ENCODE results near the gene RAMP3. TPM values are rescaled to one million over a fixed set of nuclear protein-coding genes. Genes with fewer than 3 reads are reported as not detected.
"Not testable (repeated sequence)": the region's sequence is repeated elsewhere in the genome, so short reads cannot be mapped to it uniquely, and the experiment has no call there.

The RAMP3 gene
- total and polyA plus RNA-seq, 5 donors from 2014 or later, result not detected

DNA sequence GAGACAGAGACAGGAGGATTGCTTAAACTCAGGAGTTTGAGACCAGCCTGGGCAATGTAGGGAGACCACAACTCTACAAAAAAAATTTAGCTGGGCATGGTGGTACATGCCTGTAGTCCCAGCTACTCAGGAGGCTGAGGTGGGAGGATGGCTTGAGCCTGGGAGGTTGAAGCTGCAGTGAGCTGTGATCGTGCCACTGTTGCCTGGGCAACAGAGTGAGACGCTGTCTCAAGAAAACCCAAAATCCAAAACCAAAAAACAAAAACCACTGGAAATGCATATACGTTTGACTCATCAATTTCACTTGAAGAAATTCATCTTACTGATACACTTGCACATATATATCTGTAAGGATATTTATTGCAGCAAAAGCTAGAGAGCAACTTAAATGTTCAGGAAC lies 52.3 kb downstream of the RAMP3 start:
- not testable (repeated sequence) for DNase-seq; H3K36me3 ChIP-seq (ENCODE audit: control insufficient read depth, insufficient read depth, low read length); H3K4me1 ChIP-seq (ENCODE audit: control insufficient read depth, insufficient read depth, low read length, poor library complexity, severe bottlenecking); H3K27ac Mint-ChIP-seq; H3K4me3 Mint-ChIP-seq; H3K9me3 ChIP-seq (ENCODE audit: control insufficient read depth in 2 of 2, low read length in 2 of 2); H3K36me3 Mint-ChIP-seq; H3K4me1 Mint-ChIP-seq; H3K4me3 ChIP-seq (ENCODE audit: low read depth, low read length); H3K27ac ChIP-seq (ENCODE audit: insufficient read depth, low read length, poor library complexity, severe bottlenecking); ATAC-seq (ENCODE audit: low read depth in 2 of 2); H3K9me3 Mint-ChIP-seq
- peaks cover 13% of the 10 kb centered on the region for H3K27me3 ChIP-seq (ENCODE audit: control insufficient read depth, insufficient read depth, low read length)
- H3K27me3 Mint-ChIP-seq, result peaks cover 39% of the 10 kb centered on the region

DNA sequence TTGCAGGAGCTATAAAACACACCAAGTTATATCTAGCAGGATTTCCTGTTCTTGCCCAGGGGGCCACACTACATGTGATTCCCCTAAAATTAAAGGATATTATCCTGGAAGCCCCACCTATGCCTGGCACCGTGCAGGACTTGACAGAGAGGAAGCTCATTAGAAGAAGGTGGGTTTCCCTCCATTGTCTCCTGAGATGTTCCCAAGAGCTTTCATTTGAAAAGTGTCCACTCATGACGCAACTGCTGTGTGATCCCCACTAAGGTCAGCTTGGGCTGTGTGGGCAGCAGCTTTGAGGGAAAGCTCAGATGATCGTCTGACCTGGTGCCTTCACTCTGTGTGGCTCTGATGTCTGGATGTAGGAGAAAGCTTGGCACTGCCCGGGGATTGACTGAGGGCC lies 53.5 kb downstream of the RAMP3 start:
- H3K4me3 Mint-ChIP-seq, result no peak overlapping the region
- H3K27me3 Mint-ChIP-seq, result peaks cover 44% of the 10 kb centered on the region
- H3K4me1 Mint-ChIP-seq, result no peaks in the 10 kb centered on the region
- H3K36me3 ChIP-seq (ENCODE audit: control insufficient read depth, insufficient read depth, low read length), result no peaks in the 10 kb centered on the region
- peaks cover 14% of the 10 kb centered on the region for H3K27me3 ChIP-seq (ENCODE audit: control insufficient read depth, insufficient read depth, low read length)
- H3K4me3 ChIP-seq (ENCODE audit: low read depth, low read length), result no peak overlapping the region
- ATAC-seq (ENCODE audit: low read depth in 2 of 2) (no peak), DNase-seq (no peak)
- H3K27ac Mint-ChIP-seq, result no peak overlapping the region
- H3K4me1 ChIP-seq (ENCODE audit: control insufficient read depth, insufficient read depth, low read length, poor library complexity, severe bottlenecking), result no peaks in the 10 kb centered on the region
- peaks cover 0 to 3% (median 0%) of the 10 kb centered on the region in 7 donors for H3K9me3 Mint-ChIP-seq
- no peaks in the 10 kb centered on the region for H3K9me3 ChIP-seq (ENCODE audit: control insufficient read depth in 2 of 2, low read length in 2 of 2)
- H3K36me3 Mint-ChIP-seq, result no peaks in the 10 kb centered on the region
- no peak overlapping the region for H3K27ac ChIP-seq (ENCODE audit: insufficient read depth, low read length, poor library complexity, severe bottlenecking)

DNA sequence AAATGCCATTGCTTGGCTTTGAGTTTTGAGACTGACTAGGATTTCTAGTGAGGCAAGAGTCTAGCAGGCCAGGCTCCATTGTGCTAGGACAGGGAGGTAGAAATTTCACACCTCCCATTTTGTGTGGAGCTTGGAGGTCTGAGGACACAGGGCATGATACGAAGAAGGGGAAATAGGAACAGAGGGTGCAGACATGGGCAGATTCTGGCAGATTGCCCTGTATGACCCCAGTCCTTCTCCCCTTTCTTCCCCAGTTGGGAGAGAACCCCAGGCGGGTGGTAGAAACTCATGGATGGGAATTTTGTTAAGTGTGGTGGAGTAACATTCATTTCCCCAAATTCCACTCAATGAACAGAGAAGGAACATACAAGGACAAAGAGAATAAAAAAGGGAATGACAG lies 54.4 kb downstream of the RAMP3 start:
- Mint-ChIP-seq H3K27ac (no peak overlapping the region), H3K9me3 (peaks cover 0 to 3% (median 0%) of the 10 kb centered on the region in 7 donors), H3K36me3 (no peaks in the 10 kb centered on the region), H3K4me1 (no peaks in the 10 kb centered on the region), H3K27me3 (peaks cover 44% of the 10 kb centered on the region), H3K4me3 (no peak overlapping the region)
- H3K4me3 ChIP-seq (ENCODE audit: low read depth, low read length), result no peak overlapping the region
- no peaks in the 10 kb centered on the region for H3K36me3 ChIP-seq (ENCODE audit: control insufficient read depth, insufficient read depth, low read length)
- H3K4me1 ChIP-seq (ENCODE audit: control insufficient read depth, insufficient read depth, low read length, poor library complexity, severe bottlenecking), result no peaks in the 10 kb centered on the region
- H3K27me3 ChIP-seq (ENCODE audit: control insufficient read depth, insufficient read depth, low read length), result peaks cover 14% of the 10 kb centered on the region
- no peak for DNase-seq
- H3K27ac ChIP-seq (ENCODE audit: insufficient read depth, low read length, poor library complexity, severe bottlenecking), result no peak overlapping the region
- H3K9me3 ChIP-seq (ENCODE audit: control insufficient read depth in 2 of 2, low read length in 2 of 2), result no peaks in the 10 kb centered on the region
- no peak for ATAC-seq (ENCODE audit: low read depth in 2 of 2)

DNA sequence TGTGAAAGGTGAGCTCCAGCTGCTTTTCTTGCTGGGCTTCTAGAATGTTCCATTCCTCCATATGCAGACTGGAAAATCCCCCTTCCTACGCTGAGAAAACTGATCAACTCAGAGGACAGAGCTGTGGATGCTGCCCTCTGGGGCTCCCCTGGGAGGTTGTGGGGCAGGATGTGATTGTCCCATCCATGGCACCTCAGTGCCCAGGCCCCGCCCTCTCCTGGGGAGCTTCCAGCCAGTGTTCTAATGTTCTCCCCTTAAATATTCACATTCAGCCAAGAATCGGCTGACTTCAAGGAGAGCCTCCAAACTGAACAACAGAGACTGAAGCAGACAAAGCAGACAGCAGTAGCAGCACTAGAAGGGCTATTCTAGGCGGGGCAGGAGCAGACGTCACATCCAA lies 55.0 kb downstream of the RAMP3 start:
- no peak for ATAC-seq (ENCODE audit: low read depth in 2 of 2)
- H3K27me3 Mint-ChIP-seq, result peaks cover 49% of the 10 kb centered on the region
- peaks cover 14% of the 10 kb centered on the region for H3K27me3 ChIP-seq (ENCODE audit: control insufficient read depth, insufficient read depth, low read length)

DNA sequence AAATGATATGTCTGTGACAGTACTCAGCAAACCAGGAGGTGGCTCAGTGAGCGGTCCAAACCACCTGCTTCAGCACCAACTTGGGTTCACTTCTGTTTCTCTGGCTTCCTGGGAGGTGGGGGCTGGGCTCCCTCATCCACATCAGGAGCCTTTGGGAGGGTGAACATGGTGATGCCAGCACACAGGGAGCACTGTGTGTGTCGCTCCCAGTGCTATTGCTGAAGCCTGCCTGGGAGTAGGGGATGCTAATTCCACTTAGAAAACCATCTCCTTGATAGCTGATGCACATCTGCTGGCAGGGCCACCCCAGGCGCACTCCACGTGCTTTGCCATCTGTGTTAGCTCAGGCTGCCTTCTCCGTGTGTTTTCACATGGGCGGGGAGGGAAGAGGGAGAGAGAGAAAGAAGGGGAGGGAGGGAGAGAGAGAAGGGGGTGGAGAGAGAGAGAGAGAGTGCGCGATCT lies 58.0 kb downstream of the RAMP3 start:
- no peaks in the 10 kb centered on the region for H3K4me1 Mint-ChIP-seq
- ATAC-seq (ENCODE audit: low read depth in 2 of 2) (no peak), DNase-seq (no peak)
- no peaks in the 10 kb centered on the region for H3K9me3 ChIP-seq (ENCODE audit: control insufficient read depth in 2 of 2, low read length in 2 of 2)
- no peaks in the 10 kb centered on the region for H3K36me3 ChIP-seq (ENCODE audit: control insufficient read depth, insufficient read depth, low read length)
- no peak overlapping the region for H3K4me3 Mint-ChIP-seq
- H3K4me3 ChIP-seq (ENCODE audit: low read depth, low read length), result no peak overlapping the region
- peaks cover 0 to 3% (median 0%) of the 10 kb centered on the region in 7 donors for H3K9me3 Mint-ChIP-seq
- H3K4me1 ChIP-seq (ENCODE audit: control insufficient read depth, insufficient read depth, low read length, poor library complexity, severe bottlenecking), result no peaks in the 10 kb centered on the region
- peaks cover 39% of the 10 kb centered on the region for H3K27me3 Mint-ChIP-seq
- no peak overlapping the region for H3K27ac Mint-ChIP-seq
- no peak overlapping the region for H3K27ac ChIP-seq (ENCODE audit: insufficient read depth, low read length, poor library complexity, severe bottlenecking)
- no peaks in the 10 kb centered on the region for H3K36me3 Mint-ChIP-seq
- H3K27me3 ChIP-seq (ENCODE audit: control insufficient read depth, insufficient read depth, low read length), result peaks cover 11% of the 10 kb centered on the region

More for the DNA sequence above, 55.0 kb downstream of the RAMP3 start:
- H3K4me1 ChIP-seq (ENCODE audit: control insufficient read depth, insufficient read depth, low read length, poor library complexity, severe bottlenecking), result no peaks in the 10 kb centered on the region
- H3K27ac ChIP-seq (ENCODE audit: insufficient read depth, low read length, poor library complexity, severe bottlenecking), result no peak overlapping the region
- H3K36me3 Mint-ChIP-seq, result no peaks in the 10 kb centered on the region
- no peaks in the 10 kb centered on the region for H3K4me1 Mint-ChIP-seq
- H3K4me3 Mint-ChIP-seq, result no peak overlapping the region
- no peaks in the 10 kb centered on the region for H3K36me3 ChIP-seq (ENCODE audit: control insufficient read depth, insufficient read depth, low read length)
- no peak for DNase-seq
- peaks cover 0 to 3% (median 0%) of the 10 kb centered on the region in 7 donors for H3K9me3 Mint-ChIP-seq
- no peak overlapping the region for H3K4me3 ChIP-seq (ENCODE audit: low read depth, low read length)
- H3K9me3 ChIP-seq (ENCODE audit: control insufficient read depth in 2 of 2, low read length in 2 of 2), result no peaks in the 10 kb centered on the region
- H3K27ac Mint-ChIP-seq, result no peak overlapping the region

DNA sequence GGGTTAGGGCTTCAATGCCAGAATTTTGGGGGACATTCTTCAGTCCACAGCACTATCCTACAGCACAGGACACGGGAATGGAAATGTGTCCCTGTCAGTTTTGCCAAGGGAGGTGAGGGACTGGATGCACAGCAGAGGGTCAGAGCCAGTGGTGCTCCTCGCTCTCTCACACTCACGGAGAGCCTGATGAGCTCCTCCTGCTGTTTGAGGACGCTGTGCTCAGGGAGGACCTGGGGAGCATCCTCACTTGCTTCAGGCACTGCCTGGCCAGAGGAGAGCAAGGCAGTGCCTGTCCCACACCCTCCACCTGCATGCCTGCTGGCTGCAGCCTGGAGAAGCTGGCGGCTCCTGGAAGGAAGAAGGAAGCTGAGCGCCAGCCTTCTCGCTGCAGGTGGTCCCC lies 58.6 kb downstream of the RAMP3 start:
- H3K27me3 ChIP-seq (ENCODE audit: control insufficient read depth, insufficient read depth, low read length), result peaks cover 11% of the 10 kb centered on the region
- no peaks in the 10 kb centered on the region for H3K9me3 ChIP-seq (ENCODE audit: control insufficient read depth in 2 of 2, low read length in 2 of 2)
- no peak overlapping the region for H3K27ac ChIP-seq (ENCODE audit: insufficient read depth, low read length, poor library complexity, severe bottlenecking)
- Mint-ChIP-seq H3K27ac (peak overlapping the region in 1 of 3 donors; percentile 49), H3K27me3 (peaks cover 39% of the 10 kb centered on the region), H3K36me3 (no peaks in the 10 kb centered on the region), H3K4me1 (no peaks in the 10 kb centered on the region), H3K4me3 (peak overlapping the region in 1 of 4 donors; percentile 13), H3K9me3 (peaks cover 0 to 3% (median 0%) of the 10 kb centered on the region in 7 donors)
- DNase-seq, result no peak
- no peak overlapping the region for H3K4me3 ChIP-seq (ENCODE audit: low read depth, low read length)
- no peaks in the 10 kb centered on the region for H3K4me1 ChIP-seq (ENCODE audit: control insufficient read depth, insufficient read depth, low read length, poor library complexity, severe bottlenecking)
- ATAC-seq (ENCODE audit: low read depth in 2 of 2), result no peak
- no peaks in the 10 kb centered on the region for H3K36me3 ChIP-seq (ENCODE audit: control insufficient read depth, insufficient read depth, low read length)

DNA sequence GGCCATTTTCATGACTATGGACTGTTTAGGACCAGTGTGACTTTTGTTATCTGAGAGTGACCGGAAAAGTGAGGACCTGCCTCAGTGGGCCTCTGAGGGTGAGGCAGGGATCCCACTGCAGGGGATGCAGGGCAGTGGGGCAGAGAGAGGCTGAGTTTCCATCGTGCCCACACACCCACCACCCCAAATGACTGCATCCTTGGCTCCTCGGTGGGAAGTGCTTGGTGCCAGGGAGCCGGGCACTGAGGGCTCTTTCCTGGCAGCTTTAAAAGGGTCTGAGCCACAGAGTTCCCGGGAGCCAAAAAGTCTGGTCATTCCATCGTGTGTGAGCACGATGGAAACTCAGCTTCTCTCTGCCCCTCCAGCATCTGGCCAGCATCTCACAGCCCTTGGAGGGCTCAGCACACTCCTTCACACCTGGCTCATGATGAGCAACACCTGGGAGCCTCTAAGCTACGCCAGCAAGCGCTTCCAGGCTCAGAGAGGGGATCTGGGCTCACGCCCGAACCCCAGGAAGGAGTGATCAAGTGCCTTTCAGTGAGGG lies 59.1 kb downstream of the RAMP3 start:
- Histone ChIP-seq H3K27ac (ENCODE audit: insufficient read depth, low read length, poor library complexity, severe bottlenecking) (no peak overlapping the region), H3K36me3 (ENCODE audit: control insufficient read depth, insufficient read depth, low read length) (no peaks in the 10 kb centered on the region), H3K27me3 (ENCODE audit: control insufficient read depth, insufficient read depth, low read length) (peaks cover 11% of the 10 kb centered on the region), H3K4me3 (ENCODE audit: low read depth, low read length) (no peak overlapping the region), H3K4me1 (ENCODE audit: control insufficient read depth, insufficient read depth, low read length, poor library complexity, severe bottlenecking) (no peaks in the 10 kb centered on the region), H3K9me3 (ENCODE audit: control insufficient read depth in 2 of 2, low read length in 2 of 2) (no peaks in the 10 kb centered on the region)
- no peak for ATAC-seq (ENCODE audit: low read depth in 2 of 2)
- Mint-ChIP-seq H3K9me3 (peaks cover 0 to 2% (median 0%) of the 10 kb centered on the region in 7 donors), H3K36me3 (no peaks in the 10 kb centered on the region), H3K4me3 (peak overlapping the region in 1 of 4 donors; percentile 13), H3K4me1 (no peaks in the 10 kb centered on the region), H3K27ac (no peak overlapping the region), H3K27me3 (peaks cover 38% of the 10 kb centered on the region)
- DNase-seq, result no peak

DNA sequence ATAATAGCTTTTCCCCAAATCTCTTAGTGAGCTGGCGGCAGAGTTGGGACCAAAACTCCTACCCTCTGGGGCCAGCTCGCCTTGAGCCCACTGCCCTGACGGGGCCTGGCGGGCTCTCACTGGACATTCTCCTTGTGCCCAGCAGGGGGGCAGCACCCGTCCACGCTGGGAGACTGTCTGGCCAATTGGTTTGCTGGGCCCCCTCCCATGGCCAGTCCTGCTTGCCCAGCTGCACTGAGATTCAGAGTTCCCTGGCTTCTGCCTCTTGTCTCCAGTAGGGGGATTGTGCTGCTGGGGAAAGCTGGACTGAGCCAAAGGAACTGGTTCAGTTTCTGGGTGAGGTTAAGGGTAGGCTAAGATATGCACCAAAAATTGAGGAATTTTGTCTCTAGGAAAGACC lies 59.8 kb downstream of the RAMP3 start:
- H3K4me3 ChIP-seq (ENCODE audit: low read depth, low read length), result no peak overlapping the region
- DNase-seq (no peak), ATAC-seq (ENCODE audit: low read depth in 2 of 2) (no peak)
- Mint-ChIP-seq H3K36me3 (no peaks in the 10 kb centered on the region), H3K4me1 (no peaks in the 10 kb centered on the region), H3K27me3 (peaks cover 35% of the 10 kb centered on the region), H3K27ac (no peak overlapping the region), H3K4me3 (no peak overlapping the region), H3K9me3 (peaks cover 0 to 2% (median 0%) of the 10 kb centered on the region in 7 donors)
- no peaks in the 10 kb centered on the region for H3K36me3 ChIP-seq (ENCODE audit: control insufficient read depth, insufficient read depth, low read length)
- no peak overlapping the region for H3K27ac ChIP-seq (ENCODE audit: insufficient read depth, low read length, poor library complexity, severe bottlenecking)
- H3K4me1 ChIP-seq (ENCODE audit: control insufficient read depth, insufficient read depth, low read length, poor library complexity, severe bottlenecking), result no peaks in the 10 kb centered on the region
- H3K27me3 ChIP-seq (ENCODE audit: control insufficient read depth, insufficient read depth, low read length), result peaks cover 11% of the 10 kb centered on the region
- H3K9me3 ChIP-seq (ENCODE audit: control insufficient read depth in 2 of 2, low read length in 2 of 2), result no peaks in the 10 kb centered on the region
